COR-L47 (cell line): ENCODE measurements around the gene SPATA20.

Source experiments
- DNase-seq: peaks from one replicate; lab custom pipeline; 2025; lab: John Stamatoyannopoulos, UW

SPATA20 gene

DNA sequence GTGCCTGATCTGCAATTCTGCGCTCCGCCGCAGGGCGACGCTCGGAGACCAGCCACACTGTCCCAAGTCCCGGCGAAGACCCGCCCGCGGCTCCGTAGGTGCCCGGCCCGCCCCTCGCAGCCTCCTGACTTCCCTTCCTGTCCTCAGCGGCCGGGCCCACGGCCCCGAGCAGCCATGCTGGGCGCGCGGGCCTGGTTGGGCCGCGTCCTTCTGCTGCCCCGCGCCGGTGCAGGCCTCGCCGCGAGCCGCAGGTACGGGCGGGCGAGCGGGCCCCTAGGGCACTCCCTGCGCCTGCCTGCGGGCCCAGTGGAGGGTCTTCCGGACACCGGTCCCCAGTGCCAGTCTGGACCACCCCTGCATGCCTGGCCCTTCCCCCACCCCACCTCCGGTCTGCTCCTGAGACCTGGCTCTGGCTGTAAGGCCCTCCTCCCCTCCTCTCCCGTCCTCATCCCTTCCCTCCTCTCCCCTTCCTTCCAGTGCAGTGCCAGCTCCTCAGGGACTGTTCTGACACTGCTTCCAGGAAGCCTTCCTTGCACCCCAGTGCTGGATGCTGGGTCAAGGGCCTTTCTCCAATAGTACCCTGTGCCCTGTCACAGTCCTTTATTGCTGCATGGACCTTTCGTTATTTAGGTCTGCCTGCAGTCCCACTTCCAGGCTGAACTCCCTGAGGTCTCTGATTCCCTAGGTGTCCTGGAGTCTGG is at the start of gene SPATA20:
TSS of gene SPATA20 (plus strand) at position 140 of the 701 bp plus-strand sequence. CDS start at position 175, 35 bp downstream.
- peak; percentile 82 for DNase-seq

DNA sequence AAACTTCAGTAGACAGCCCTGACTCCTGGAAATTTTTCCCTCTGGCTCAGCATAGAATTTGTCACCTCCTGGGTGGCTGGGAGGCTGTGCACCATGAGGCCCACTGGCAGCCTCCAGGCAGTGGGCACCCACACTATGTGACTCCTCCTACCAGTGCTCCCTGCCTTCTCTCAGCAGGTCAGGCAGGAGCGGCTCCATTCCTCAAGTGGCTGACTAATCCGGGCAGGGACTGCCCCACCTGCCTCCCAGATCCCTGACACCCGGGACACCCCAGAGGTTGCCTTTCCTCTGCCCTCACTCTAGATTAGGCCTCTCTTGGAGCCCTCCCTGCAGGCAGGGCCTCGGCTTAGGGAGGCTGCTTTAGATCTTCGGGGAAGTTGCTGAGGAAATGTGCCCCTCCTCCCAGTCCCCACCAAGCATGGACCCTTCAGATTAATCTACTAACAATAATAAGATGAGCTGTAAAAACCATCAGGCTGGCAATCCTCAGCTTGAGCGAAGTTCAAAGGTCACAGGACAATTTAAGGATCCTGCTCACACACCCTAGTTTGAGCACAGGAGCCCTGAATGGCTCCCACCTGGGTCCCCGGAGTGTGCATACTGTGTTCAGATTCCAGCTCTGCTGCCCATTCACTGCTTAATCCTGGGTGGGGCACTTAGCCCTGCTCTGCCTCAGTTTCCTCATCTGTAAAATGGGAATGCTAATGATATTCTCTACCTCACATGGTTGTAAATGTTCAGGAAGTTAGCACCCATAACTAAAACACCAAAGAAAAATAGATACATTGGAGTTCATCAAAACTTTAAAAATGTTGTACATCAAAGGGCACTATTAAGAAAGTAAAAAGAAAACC is 48.7 kb upstream of the SPATA20 start:
- no peak for DNase-seq

DNA sequence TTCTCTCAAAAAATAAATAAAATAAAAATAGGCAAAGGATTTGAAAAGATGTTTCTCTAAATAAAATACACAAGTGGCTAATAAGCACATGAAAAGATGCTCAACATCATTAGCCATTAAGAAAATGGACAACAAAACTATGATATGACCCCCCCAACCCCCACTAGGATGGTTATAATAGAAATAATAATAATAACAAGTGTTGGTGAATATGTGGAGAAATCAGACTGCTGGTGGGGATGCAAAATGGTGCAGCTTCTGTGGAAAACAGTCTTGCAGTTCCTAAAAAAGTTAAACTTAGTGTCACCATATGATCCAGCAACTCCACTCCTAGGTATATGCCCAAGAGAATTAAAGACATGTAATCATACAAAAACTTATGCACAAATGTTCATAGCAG is 47.7 kb upstream of the SPATA20 start:
- no peak for DNase-seq

DNA sequence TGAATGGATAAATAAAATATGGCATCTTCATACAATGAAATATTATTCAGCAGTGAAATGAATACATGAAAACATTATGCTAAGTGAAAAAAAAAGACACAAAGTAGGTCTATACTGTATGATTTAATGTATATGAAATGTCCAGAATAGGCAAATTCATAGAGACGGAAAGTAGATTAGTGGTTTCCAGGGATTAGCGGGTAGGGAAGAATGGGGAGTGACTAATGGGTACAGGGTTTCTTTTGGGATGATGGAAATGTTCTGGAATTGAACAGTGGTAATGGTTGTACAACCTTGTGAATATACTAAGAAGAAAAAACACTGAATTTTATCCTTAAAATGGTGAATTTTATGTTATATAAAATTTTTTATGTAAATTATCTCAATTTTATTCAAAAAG is 47.3 kb upstream of the SPATA20 start:
- DNase-seq: no peak

DNA sequence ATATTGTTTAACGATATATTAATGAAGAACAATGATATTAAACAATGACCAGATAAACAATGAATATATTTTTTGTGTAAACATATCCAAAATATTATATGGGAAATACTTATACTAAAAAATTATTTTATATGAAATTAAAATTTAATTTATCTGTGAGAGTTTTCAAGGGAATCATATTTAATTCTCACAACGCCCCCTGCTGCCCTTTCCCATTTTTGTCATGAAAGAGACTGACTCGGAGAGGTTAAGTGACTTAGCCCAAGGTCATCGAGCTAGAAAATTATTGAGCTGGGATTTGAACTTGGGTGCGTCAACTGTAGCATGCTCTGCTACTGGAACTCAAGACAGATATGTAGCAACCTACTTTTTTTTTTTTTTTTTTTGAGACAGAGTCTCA is 45.9 kb upstream of the SPATA20 start:
- DNase-seq: no peak

DNA sequence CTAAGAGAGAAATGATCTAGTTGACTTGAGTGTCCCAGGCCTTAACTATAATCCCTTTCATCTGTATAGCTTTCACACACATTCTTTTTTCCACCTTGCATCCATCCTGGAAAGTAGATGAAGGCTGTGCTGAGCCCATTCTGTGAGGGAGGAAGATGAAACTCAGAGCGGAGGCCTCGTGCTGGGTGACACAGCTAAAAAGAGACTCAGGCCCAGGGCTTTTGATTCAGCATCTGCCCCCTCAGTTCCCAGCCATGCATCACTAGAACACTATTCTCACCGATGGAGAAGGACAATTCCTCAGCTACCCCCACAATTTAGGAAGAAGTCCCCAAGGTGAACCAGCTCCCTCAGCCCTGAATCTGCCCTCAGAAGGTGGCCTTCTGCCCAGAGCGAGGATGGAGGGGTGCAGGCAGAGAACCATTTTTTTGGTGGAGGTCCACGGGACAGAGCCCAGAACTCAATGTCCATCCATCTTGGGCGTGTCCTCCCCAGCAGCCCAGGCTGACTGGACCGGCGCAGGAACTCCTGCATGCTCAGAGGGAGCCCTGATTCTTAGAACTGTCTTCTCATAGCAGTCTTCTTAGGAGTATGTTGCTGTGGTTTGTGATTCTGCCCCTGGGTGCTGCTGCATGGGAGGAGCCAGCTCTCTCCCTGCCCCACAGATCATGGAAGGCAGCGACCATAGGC is 44.5 kb upstream of the SPATA20 start:
- no peak for DNase-seq

DNA sequence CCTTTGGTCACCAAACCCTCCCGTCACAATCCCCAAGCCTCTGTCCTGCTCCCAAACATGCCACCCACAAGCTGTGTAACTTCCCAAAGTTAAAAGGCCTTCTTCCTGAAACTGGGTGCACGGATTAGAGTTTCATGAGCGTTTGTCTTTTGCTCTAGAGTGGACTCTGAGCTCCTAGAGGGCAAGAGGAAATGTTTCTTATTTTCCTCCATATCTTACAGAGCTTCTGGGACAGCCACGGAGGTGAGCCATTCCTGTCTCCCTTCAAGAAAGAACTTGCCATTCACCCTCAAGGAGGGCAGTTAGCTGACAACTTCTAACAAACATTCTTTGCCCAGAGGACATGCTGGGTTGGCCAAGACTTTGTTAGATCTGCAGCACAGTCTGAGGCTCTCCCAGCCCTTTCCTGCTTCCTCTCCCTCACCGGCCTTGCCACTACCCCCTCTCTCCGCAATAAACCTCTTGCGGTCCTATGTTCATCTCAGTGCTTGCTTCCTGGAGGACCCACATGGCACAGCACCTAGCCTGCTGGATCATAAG is 41.3 kb upstream of the SPATA20 start:
- no peak for DNase-seq

DNA sequence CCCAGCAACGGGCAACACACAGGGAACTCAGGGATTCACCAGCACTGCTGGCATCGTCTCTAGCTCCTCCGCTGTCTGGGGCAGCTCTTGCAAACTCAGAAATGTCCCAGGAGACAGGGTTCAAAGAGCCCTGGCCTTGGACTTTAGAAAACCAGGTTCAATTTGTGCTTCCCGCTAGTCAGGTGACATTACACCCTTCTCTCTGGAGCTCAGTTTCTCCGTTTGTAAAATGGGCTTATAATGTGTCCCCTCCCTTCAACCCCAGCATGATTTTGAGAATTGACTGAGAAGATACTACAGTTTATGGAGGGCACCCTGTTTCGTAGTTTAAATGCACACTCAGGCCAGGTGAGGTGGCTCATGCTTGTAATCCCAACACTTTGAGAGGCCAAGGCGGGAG is 40.7 kb upstream of the SPATA20 start:
- DNase-seq: no peak

DNA sequence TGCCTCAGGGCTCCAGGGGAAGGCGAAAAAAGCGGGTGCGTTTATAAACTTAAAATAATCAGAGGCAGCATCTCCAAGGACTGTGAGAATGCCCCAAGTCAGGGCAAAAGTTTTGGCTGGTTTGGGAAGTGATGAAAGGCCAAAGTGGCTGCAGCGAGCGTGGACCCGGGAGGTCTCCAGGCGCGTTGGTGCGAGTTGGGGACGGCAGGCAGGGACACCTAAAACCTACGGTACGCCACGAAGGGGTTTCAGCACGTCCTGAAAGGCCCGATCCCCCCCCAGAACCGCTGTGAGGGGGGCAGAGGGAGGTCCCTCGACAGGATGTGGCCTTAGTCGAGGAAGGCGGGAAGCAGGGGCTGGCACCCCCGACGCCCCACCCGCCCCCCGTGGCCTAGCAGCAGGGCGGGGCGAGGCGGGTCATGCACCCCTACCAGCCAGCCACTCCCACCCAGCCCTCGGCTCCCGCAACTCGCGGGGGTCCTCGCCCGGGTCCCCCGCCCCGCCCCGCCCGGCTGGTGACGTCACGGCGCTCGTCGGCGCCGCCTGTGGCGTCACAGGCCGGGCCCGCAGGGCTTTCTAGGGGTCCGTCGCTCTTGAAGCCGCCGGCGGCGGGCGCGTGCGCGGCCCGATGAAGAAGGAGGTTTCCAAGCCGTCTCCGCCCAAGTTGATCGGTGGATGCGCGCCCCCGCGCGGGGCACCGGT is 39.0 kb upstream of the SPATA20 start, which contains the start of gene MYCBPAP:
TSS of gene MYCBPAP (plus strand) at position 569 of the 702 bp plus-strand sequence. CDS start 236 bp downstream, outside the sequence.
- no peak for DNase-seq

DNA sequence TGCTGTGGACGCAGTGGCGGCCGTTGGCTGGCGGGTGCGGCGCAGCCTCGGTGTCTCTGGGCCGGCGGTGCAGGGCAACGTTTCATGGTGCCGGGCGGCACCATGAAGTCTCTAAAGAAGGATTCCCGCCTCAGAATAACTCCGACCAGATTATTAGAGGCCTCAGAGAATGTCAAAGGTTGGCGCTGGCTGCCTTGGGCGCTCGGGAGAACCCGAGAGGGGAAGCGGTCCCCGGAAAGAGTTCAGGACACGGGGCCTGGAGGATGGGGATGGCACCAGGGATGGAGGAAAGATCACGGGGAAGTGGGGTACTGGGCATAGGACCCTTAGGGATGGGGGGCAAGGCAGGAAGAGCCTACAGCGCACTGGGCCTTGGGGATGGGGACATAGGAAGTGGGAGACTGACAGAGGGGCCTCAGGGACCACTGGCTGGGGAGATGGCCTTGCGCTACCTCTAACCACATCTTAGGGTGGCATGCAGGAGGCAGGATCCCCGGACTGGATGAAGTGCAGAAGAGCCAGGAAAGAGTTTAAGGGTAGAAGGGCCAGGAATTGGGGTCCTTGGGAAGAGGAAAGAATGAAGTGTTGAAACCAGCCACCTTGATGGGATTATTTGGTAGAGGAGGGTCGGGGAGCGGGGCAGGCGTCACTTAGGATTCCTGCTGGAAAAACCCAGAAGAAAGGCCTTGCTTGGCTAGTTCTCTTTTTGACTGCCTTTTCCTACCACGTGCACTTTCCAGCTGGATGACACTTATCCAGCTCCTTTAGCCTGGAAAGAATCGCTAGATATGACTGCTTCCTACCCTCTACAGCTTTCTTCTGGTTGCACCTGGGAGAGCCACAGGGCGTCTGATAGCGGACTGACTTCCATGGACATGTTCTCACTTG is 38.2 kb upstream of the SPATA20 start:
- DNase-seq: no peak

DNA sequence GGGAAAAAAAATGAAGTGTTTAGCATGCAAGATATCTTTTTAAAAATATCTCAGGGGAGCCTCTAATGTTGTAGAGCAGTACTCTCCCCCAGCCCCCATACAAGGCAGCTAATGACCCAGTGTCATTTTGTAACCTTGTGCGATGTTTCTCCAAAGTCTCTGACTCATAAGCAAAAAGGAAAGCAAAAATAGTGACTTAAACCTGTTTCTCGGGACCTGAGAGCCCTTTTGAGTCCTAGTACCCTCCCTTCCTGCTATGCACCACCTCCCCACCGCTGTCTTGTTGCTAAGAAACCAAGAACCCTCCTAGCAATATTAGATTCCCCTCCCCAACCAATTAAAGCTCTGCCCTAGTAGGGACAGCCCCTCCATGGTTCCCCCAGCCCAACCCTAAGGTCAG is 35.9 kb upstream of the SPATA20 start:
- DNase-seq: no peak

DNA sequence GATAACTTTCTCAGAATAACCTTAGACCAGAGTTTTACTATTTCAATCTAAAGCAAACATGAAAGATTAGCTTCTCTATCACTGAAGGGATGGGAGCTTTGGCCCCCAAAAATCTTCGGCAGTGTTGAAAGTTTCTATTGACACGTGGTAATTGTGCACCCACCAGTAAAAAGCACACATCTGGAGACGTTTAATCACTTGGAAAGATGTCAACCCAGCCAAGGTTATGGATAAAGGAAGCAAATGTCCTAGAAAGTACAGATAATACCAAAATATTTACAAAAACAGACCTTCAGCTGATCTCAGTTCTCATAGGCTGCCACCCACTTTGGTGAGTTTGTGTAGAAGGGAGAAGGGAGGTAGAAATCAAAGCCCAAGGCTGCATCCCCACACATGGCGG is 33.5 kb upstream of the SPATA20 start:
- DNase-seq: no peak

DNA sequence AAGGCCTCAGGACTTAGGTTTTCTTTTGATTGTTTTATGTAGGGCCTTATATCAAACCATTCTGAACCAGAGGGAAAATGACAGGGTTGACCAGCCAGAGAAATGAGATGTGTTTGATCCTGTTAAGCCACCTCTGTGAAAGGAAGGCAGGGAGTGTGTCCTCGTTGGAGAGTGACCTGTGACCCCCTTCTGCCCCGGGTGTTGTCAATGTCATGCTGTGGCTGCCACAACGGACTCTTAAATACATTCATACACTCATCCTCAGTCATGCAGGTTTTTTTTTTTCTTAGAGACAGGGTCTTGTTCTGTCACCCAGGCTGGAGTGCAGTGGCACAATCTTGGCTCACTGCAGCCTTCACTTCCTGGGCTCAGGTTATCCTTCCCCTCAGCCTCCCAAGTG is 32.6 kb upstream of the SPATA20 start:
- no peak for DNase-seq

DNA sequence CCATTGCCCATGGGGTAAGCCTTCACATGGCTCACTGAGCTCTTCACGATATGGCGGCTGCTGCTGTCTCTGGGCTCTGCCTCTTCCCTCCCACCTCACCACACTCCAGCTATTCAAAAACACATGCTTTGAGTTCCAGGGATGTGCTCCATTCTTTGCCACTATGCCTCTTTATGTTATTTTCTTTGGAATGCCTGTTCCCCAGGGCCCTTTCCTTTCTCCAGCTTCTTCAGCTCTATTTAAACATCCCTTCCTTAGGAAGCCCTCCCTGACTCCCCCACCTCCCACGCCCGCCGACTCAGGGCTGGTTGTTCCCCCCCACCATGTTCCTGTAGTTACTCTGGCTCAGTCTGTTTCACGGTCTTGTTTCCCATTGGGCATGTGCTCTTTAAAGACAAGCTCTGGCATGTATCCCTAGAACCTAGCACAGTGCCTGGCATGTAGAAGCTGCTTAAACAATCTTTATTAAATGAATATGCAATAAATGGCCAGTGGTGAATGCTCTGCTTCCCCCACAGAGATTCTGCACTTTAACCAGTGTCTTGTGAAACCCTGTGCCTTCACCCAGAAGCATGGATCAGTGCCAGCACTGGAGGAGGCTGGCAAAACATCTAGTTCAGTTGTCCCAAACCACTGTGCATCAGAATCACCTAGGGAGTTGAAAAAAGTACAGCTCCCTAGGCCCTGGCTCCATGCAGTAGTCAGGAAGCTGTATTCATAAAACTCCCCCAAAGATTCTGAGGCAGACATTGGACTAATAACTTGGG is 31.9 kb upstream of the SPATA20 start:
- DNase-seq: no peak

DNA sequence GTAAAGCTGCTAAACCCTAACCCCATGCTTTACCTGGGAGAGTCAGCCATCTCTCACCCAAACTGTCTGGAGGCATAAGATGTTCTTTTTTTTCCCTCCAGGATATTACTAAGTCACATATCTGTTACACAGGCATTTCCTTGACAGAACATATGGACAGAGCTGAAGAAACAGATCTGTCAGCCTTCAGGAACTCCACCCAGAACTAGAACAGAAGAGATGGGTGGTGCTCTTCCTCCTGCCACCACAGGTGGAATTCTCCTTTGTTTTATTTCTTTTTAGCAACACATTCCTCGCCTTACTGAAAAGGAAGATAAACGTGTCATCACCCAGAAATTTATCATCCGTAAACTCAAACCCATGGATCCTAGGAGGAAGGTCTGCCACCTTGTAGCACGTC is 30.0 kb upstream of the SPATA20 start:
- no peak for DNase-seq

DNA sequence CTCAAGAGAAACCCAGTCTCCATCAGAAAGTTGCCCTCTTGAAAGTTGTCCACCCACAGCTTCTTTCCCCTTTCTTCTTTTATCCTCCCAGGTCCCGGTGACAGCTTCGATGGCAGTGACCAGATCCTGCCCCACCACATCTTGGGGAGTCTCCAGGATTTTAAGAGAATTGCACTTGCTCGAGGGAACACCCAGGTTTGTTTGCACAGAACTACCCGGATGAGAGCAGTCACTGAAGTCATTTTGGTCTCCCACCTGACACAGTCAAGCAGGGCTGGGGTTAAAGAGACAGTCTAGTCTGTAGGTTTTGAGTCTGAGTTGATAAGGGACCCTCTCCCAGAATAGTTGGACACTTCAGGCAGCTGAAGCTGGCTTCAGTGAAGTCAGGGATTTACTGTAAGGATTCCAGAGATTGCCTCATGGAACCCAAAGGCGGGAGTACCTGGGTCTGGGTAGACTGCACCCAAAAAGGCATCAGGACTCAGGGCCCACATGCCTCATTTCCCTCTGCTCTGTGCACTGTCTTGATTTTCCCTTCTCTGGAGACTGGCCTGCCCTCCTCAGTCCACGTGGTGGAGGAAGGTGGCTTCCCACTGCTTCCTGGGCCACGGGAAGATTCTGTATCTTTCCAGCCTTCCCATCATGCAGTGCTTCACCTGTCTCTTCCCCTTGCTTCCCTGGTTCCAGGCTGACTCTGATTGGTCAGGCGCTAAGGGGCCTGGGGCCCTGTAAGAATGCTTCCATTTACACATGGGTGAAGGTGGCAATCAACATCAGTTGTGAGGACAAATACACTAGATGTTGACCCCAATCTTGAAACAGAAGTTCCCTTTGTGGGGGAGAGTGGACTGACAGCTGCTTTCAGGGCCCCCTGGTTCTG is 29.2 kb upstream of the SPATA20 start:
- no peak for DNase-seq

DNA sequence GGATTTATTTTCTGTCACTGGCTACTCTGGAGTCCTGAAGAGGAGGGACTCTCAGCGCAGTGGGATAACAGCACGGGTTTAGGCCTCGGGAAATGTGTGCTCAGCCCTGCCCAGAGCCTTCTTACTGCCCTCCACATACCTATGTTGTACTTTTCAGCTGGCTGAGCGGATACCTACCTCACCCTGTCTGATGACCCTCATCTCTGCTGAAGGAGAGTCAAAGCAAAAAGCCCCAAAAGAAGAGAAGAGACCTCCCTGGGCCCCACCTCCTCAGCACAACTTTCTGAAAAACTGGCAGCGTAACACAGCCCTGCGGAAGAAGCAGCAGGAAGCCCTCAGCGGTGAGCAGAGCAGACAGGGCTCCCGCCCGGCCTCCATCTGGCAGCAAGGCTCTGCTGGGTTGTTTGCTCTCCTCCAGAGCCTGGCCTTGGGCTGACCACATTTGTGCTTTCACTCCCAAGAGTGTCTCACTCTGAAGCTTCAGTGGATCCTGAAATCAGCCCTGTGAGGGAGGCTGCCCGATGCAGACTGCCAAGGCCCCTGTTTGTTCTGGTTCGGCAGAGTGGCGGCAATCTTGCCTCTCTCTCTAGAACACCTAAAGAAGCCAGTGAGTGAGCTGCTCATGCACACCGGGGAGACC is 28.5 kb upstream of the SPATA20 start:
- DNase-seq: no peak

DNA sequence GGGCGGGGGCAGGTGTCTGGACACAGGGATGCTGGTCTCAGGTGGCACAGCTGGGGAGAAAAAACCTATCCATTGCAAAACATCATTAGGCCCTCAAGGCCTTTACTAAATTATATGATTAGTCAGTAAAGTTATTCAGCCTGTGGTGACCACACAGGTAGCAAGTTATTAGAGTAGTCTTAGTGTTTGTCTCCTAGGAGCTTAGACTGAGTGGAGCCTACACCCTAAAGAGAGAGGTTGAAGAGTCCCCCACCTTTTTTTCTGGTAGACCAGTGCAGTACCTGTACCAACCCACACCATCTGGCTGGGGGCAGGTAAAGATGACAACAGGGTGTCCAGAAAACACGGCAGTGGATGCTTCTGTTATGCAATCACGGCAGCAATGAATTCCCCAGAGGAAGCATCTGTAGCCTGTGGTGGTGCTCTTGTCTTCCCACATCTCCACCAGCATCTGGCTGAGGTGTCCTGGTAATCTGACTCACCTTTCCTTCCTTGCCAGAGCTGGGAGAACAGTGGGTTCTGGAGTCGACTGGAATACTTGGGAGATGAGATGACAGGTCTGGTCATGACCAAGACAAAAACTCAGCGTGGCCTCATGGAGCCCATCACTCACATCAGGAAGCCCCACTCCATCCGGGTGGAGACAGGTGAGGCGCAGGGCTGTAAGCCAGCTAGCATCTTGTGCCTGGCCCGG is 27.7 kb upstream of the SPATA20 start:
- DNase-seq: no peak
